Measurements from ENCODE around the gene BTRC.

The BTRC gene

DNA sequence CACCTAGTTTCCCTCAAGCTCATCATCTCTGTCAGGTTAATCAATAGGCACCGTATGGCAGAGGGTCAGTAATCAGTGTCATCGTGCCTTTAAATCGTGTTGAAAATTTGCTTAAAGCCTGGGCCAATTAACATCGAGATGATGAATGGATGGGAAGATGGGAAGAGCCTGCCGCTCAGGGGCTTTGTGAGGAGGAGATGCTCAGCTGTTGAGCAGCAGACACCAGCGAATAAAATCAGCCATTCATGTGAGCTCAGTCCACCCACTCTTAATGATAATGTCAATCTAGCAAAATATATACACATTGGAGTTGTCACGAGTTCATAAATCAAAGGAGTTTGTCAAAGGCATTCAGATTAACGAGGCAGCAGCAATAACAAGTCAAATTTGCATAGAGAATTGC, 97.7 kb downstream of the BTRC start:
- no peak for DNase-seq
- peak; percentile 35 for TF ChIP-seq POLR2A (IDR thresholded peaks at IDR 0.05; ENCODE audit: low read length)
- no peak for TF ChIP-seq GATA1 (IDR thresholded peaks at IDR 0.05; ENCODE audit: low read depth, low read length)

DNA sequence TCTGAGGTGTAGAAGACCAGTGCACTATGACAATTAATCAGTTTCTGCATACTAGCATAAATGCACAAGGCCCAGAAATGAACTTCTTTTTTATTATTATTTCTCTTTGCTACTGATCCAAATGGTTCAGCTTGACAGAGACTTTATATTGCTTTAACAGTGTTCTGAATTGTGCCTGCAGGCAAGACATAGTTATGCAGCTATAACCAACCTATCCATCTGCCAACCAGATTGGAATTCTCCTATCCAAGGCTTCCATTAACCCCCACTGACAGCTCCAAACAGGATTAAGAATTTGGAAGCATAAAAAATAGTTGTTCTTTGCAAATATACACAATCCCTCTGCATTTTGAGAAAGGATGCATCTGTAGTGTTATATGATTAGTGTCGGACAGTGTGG, 98.2 kb downstream of the BTRC start:
- TF ChIP-seq POLR2A (IDR thresholded peaks at IDR 0.05; ENCODE audit: low read length) (no peak), GATA1 (IDR thresholded peaks at IDR 0.05; ENCODE audit: low read depth, low read length) (no peak)
- peak in 1 of 2 experiments; percentile 48 for DNase-seq

DNA sequence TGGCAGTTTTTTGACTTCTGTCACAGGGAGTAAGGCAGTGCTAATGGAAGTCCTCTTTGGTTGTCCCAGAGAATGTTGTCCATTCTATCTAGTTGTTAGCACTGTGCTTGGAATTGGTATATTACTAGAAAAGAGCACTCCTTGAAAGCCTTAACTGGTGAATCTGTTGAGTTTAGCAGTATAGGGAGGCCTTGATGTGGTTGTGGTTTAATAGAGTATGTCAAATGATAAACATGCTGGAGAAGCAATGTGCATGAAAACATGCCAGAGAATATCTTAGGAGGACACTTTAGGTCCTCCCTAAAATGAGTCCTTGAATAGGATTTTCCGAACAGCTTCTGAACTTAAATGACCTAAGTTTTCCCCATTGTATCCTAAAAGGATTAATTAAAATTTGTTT, 98.6 kb downstream of the BTRC start:
- TF ChIP-seq POLR2A (IDR thresholded peaks at IDR 0.05; ENCODE audit: low read length) (no peak), GATA1 (IDR thresholded peaks at IDR 0.05; ENCODE audit: low read depth, low read length) (no peak)
- DNase-seq, result peak in 1 of 2 experiments; percentile 46

DNA sequence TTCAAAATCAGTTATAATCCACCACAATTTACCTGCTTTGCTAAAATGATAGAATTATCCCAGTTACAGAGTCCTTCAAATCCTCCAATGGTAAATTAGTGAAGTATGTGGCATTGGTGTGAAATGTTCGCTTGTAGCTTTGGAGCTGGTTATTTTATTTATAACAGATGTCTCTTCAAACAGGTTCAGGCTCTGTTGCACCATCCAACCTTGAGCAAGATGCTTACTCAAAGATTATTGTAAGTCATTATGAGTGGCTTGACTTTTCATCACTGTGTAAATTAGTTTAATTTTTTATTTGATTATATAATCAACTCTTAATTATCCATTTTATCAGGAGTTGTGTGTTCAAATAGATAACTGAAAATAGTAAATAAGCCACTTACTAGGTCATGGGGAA, 99.4 kb downstream of the BTRC start:
- TF ChIP-seq GATA1 (IDR thresholded peaks at IDR 0.05; ENCODE audit: low read depth, low read length), result no peak
- TF ChIP-seq POLR2A (IDR thresholded peaks at IDR 0.05; ENCODE audit: low read length), result no peak
- DNase-seq, result peak; percentile 66 to 76

DNA sequence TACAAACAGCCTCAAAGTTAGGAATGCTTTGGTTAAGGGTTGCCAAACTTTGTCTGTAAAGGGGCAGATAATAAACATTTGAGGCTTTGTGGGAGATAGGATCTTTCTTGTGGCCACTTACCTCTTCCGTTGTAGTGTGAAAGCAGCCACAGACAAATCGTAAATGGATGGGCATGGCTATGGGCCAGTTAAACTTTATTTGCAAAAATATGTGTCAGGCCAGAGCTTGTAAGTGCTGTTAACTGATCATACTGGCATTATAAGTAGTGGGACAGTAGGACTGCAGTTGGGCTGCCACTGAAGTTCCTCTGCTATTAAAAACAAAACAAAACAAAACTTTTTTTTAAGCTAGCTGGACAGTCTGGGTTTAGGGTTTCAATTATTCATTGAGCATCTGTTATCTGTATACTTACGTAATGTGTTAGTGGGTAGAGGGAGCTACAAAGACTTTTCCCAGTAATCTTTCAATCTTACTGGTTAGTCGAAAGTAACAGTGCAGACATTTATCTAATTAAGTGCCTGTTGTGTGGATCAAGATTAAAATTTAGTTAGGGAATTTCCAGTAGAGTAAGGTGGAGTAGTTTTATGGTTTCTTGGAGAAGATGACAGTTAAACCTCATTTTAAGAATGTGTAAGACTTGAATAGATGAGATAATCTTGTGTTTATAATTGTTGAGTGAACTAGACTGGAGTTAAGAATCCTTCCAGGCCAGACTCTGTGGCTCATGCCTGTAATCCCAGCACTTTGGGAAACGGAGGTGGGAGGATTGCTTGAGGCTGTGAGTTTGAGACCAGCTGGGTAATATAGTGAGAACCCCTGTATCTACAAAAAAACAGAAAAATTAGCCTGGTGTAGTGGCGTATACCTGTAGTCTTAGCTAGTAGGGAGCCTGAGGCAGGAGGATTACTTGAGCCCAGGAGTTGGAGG, 100.1 kb downstream of the BTRC start:
- peak; percentile 76 to 84 for DNase-seq
- TF ChIP-seq GATA1 (IDR thresholded peaks at IDR 0.05; ENCODE audit: low read depth, low read length) (no peak), POLR2A (IDR thresholded peaks at IDR 0.05; ENCODE audit: low read length) (peak; percentile 76)

DNA sequence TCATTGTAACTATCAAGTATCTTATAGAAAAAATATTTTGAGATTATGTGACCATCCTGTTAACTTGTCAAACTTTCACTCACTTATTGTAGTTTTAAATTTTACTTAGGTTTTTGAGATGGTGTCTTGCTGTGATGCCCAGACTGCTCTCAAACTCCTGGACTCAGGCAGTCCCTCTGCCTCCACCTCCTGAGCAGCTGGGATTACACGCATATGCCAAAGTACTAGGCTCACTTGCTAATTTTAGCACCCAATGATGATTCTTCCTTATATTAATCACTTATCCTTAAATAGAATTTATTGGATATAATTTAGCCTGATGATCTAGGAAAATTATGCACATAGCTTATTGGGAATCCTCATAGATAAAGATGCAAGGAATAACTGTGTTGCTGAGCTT, 104.9 kb downstream of the BTRC start:
- DNase-seq, result peak in 1 of 2 experiments; percentile 38
- TF ChIP-seq POLR2A (IDR thresholded peaks at IDR 0.05; ENCODE audit: low read length), result no peak
- no peak for TF ChIP-seq GATA1 (IDR thresholded peaks at IDR 0.05; ENCODE audit: low read depth, low read length)

DNA sequence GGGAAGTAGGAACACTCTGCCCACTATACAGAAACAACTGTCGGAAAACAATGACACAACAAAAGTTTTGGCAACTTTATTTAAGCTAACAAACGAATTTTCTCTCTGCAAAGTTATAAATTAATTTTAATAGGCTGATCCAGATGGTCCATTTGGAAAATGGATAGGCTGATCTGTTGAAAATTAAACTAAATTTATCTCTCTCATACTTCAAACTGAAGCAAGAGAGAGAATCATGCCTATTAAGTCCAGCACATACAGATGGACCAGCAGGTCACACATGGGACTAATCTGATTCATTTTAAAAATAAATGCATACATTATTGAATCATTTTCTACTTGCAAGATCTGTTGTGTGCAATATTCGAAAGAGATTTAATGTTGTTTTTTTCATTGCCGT, 110.1 kb downstream of the BTRC start:
- no peak for DNase-seq
- TF ChIP-seq GATA1 (IDR thresholded peaks at IDR 0.05; ENCODE audit: low read depth, low read length), result no peak
- TF ChIP-seq POLR2A (IDR thresholded peaks at IDR 0.05; ENCODE audit: low read length), result no peak

DNA sequence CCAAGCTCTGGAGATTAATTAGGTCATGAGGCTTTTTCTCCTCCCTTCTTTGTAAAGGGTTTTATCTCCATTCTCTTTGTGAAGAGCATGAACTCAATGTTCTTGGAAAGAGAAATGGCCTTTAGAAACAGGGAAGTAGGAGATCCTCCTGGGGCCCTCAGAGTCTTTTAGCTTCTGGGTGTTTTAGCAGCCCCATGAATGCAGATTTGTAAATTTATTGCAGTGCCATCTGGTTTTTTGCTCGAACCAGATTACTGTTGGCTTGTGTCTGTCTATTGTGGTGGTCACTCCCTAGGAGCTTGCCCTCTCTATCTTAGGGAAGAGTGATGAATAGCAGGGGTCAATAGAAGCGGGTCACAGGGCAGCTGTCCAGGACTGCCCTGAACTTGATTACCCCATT, 110.6 kb downstream of the BTRC start:
- TF ChIP-seq GATA1 (IDR thresholded peaks at IDR 0.05; ENCODE audit: low read depth, low read length), result no peak
- TF ChIP-seq POLR2A (IDR thresholded peaks at IDR 0.05; ENCODE audit: low read length), result no peak
- no peak for DNase-seq

DNA sequence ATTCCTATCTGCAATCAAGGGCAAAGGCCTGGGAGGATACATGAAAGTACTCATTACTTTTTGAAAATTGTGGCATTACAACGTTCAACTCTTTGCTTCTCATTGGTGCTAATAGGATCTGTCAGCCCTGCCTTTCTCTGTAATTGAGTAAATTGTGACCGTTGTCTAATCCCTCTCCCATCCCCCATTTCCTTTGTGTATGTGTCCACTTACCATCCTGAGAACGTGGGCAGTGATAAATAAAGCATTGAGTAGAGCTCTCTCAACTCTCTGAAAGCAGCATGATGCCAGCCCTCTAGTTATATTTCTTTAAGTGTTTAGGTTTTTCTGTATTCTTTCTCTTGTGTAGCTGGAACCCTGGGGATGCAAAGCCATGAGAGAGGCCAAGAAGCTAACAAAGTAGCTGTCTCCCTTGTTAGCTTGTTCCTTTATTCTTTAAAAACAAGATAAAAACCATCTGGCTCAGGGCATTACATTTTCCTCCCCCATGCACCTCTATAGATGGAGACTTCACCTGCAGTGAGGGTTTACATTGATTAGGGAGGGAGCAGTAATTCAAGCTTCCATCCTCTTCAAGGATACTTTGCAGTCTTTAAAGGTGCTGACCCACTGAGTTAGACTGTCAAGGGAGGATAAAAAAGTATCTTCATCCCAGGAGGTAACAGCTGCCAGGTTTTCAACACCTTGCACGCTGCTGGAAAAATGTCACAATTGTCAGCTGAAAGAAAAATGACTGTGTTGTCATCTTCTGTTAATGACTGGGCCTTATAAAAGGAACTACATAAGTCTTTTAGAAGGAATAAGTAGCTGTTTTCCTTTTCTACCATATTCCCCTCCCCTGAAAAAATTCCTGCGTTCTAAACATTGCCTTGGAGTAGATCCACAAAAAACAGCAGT, 112.3 kb downstream of the BTRC start:
- DNase-seq, result no peak

DNA sequence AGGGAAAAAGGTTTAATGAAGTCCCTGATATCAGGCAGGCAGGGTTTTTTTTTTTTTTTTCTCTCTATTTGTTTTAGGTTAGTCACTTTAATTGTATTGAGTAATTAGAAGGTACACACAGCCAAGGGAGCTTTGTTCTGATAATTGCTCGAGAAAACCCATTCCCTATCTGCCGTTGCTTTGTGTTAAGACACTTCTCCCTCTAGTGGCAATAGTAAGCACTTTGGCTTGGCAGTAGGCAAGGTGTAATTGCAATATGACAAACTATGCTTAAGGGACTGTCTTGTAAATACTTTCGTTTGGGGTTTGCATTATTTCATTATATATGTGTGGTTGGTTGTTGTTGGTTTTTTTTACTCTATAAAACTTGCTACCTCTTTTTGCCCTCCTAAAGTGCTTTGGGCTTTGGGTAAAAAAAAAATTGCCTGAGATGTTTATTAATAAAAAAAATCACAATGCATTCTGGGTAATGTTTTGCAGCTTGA, 113.4 kb downstream of the BTRC start:
- no peak for TF ChIP-seq GATA1 (IDR thresholded peaks at IDR 0.05; ENCODE audit: low read depth, low read length)
- no peak for TF ChIP-seq POLR2A (IDR thresholded peaks at IDR 0.05; ENCODE audit: low read length)
- peak; percentile 84 to 86 for DNase-seq

More for the DNA sequence above, 112.3 kb downstream of the BTRC start:
- no peak for TF ChIP-seq POLR2A (IDR thresholded peaks at IDR 0.05; ENCODE audit: low read length)

DNA sequence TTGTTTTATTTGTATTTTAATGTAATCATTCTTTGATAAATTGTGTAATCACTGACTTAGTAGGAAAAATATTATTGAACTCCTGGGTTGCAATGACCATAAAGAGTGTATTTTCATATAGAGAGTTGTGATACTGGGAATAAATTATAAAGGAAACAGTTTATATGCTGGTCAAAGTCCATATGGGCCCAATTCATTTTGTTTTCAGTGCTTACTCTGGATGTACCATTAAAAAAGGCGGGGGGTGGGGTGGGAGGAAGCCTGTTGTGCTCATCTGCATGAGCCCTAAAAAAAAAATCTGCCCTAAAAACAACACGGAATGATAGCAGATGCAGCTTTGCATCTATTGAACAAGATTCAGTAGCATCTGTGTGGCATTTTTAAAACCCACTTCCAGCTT, 114.2 kb downstream of the BTRC start:
- DNase-seq, result no peak
- TF ChIP-seq POLR2A (IDR thresholded peaks at IDR 0.05; ENCODE audit: low read length) (no peak), GATA1 (IDR thresholded peaks at IDR 0.05; ENCODE audit: low read depth, low read length) (no peak)

DNA sequence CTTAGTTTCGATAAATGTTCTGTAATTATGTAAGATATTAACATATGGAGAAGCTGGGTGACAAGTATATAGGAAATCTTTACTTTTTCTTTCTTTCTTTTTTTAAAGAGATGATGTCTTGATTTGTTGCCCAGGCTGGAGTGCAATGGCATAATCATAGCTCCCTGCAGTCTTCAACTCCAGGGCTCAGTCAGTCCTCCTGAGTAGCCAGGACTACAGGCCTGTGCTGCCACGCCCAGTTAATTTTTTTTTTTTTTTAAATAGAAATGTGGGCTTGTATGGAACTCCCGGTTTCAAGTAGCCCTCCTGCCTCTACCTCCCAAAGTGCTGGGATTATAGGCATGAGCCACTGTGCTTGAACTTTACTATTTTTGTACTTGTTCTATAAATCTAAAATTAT, 122.4 kb downstream of the BTRC start:
- TF ChIP-seq GATA1 (IDR thresholded peaks at IDR 0.05; ENCODE audit: low read depth, low read length), result no peak
- TF ChIP-seq POLR2A (IDR thresholded peaks at IDR 0.05; ENCODE audit: low read length), result no peak
- DNase-seq, result no peak

DNA sequence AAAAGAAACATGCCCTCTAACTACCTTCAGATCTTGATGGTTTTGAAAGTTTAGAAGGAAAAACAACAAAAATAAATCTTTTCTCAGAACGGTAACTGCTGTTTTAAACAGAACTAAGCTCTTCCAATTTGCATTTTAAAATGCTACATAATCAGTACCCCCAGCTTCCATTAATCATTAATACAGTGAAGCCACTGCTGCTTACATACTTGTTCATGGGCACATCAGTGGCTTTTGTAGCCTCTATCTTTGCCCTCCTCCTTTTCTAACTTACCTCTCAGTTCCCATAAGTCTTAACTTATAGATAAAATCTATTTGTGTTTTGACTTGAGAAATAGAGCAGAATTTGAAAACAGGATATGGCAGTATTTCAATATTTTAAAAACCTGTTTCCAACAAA, 125.0 kb downstream of the BTRC start:
- no peak for DNase-seq
- TF ChIP-seq POLR2A (IDR thresholded peaks at IDR 0.05; ENCODE audit: low read length) (no peak), GATA1 (IDR thresholded peaks at IDR 0.05; ENCODE audit: low read depth, low read length) (no peak)

DNA sequence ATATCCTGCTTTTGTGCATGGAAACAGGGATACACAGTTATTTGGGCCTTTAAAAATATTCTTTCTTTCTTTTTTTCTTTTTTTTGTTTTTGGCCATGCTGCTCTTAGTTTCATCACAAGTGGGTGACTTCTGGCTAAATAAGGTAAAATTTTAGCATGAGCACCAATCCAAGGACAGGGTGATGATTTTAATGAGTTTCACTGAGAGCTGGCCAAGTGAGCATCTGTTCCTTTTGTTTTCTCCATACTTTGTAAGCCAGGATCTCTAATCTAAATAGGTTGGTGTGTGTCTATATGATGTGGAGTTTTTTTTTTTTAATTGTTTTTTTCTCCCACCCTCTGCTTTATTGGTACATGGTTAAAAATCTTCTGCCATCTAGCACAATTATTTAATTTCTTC, 127.3 kb downstream of the BTRC start:
- no peak for DNase-seq
- TF ChIP-seq POLR2A (IDR thresholded peaks at IDR 0.05; ENCODE audit: low read length) (no peak), GATA1 (IDR thresholded peaks at IDR 0.05; ENCODE audit: low read depth, low read length) (no peak)
